Measurements from ENCODE around the gene AIF1. TPM values are rescaled to one million over a fixed set of nuclear protein-coding genes. Genes with fewer than 3 reads are reported as not detected.

Gene AIF1
- total RNA-seq, 1 donor, result not detected

GRCh38 chr6:31573239-31574105, 41.6 kb upstream of the AIF1 start:
- DNase-seq (ENCODE audit: low read depth), result no peak
- no peak overlapping the region for H3K4me3 ChIP-seq (ENCODE audit: low read depth, low read length)
- no peak for TF ChIP-seq CTCF (IDR thresholded peaks at IDR 0.05; ENCODE audit: insufficient read depth, low read depth, low read length)

GRCh38 chr6:31574106-31575061, 40.6 kb upstream of the AIF1 start:
- DNase-seq (ENCODE audit: low read depth), result no peak
- TF ChIP-seq CTCF (IDR thresholded peaks at IDR 0.05; ENCODE audit: insufficient read depth, low read depth, low read length), result no peak
- H3K4me3 ChIP-seq (ENCODE audit: low read depth, low read length), result no peak overlapping the region

GRCh38 chr6:31575335-31575901, 39.6 kb upstream of the AIF1 start, which contains the start of gene TNF:
Gene TNF, plus strand, starts transcription at chr6:31575565. Its CDS starts 177 bp downstream, at chr6:31575742.
- no peak within 1 kb of the TSS for H3K4me3 ChIP-seq (ENCODE audit: low read depth, low read length)
- peak; percentile 20 for DNase-seq (ENCODE audit: low read depth)
- TF ChIP-seq CTCF (IDR thresholded peaks at IDR 0.05; ENCODE audit: insufficient read depth, low read depth, low read length), result no peak

- no peak for DNase-seq (ENCODE audit: low read depth)
- no peak overlapping the region for H3K4me3 ChIP-seq (ENCODE audit: low read depth, low read length)
- no peak for TF ChIP-seq CTCF (IDR thresholded peaks at IDR 0.05; ENCODE audit: insufficient read depth, low read depth, low read length)
Observed at GRCh38 chr6:31575952-31576685, 38.9 kb upstream of the AIF1 start.

- DNase-seq (ENCODE audit: low read depth), result no peak
- TF ChIP-seq CTCF (IDR thresholded peaks at IDR 0.05; ENCODE audit: insufficient read depth, low read depth, low read length), result no peak
- H3K4me3 ChIP-seq (ENCODE audit: low read depth, low read length), result no peak overlapping the region
Observed at GRCh38 chr6:31576897-31577578, 38.0 kb upstream of the AIF1 start.
